ENCODE data around the gene LMF1. TPM values are rescaled to one million over a fixed set of nuclear protein-coding genes. Genes with fewer than 3 reads are reported as not detected.

Gene LMF1
- total RNA-seq, 1 donor from 2014 or later: 19.0 TPM

- TF ChIP-seq CTCF (IDR thresholded peaks at IDR 0.05): no peak
- peaks cover 3% of the 10 kb centered on the region for H3K9me3 ChIP-seq
- peaks cover 6% of the 10 kb centered on the region for H3K27me3 ChIP-seq
- H3K4me1 ChIP-seq: peaks cover 4% of the 10 kb centered on the region
- no peak for DNase-seq
- H3K36me3 ChIP-seq: no peaks in the 10 kb centered on the region
- no peak overlapping the region for H3K4me3 ChIP-seq
- intact Hi-C loops (cut with DNase I): no loop called here
- no peak for ATAC-seq
- H3K27ac ChIP-seq: no peak overlapping the region
Measured at GRCh38 chr16:1000608-1001007, 29.8 kb upstream of the LMF1 start.

- H3K4me1 ChIP-seq: peaks cover 4% of the 10 kb centered on the region
- intact Hi-C loops (cut with DNase I): no loop called here
- TF ChIP-seq CTCF (IDR thresholded peaks at IDR 0.05): no peak
- peaks cover 6% of the 10 kb centered on the region for H3K27me3 ChIP-seq
- ATAC-seq (no peak), DNase-seq (no peak)
- no peak overlapping the region for H3K4me3 ChIP-seq
- no peak overlapping the region for H3K27ac ChIP-seq
- H3K36me3 ChIP-seq: no peaks in the 10 kb centered on the region
- peaks cover 4% of the 10 kb centered on the region for H3K9me3 ChIP-seq
Measured at GRCh38 chr16:999677-1000076, 28.9 kb upstream of the LMF1 start.

GRCh38 chr16:998615-999014 lies 27.8 kb upstream of the LMF1 start:
- no peaks in the 10 kb centered on the region for H3K36me3 ChIP-seq
- peaks cover 4% of the 10 kb centered on the region for H3K9me3 ChIP-seq
- no peak for TF ChIP-seq CTCF (IDR thresholded peaks at IDR 0.05)
- peaks cover 4% of the 10 kb centered on the region for H3K4me1 ChIP-seq
- intact Hi-C loops (cut with DNase I): no loop called here
- H3K27ac ChIP-seq: no peak overlapping the region
- ATAC-seq (no peak), DNase-seq (no peak)
- H3K27me3 ChIP-seq: peaks cover 6% of the 10 kb centered on the region
- H3K4me3 ChIP-seq: no peak overlapping the region

GRCh38 chr16:998211-998610 lies 27.4 kb upstream of the LMF1 start:
- Histone ChIP-seq H3K27ac (no peak overlapping the region), H3K27me3 (peaks cover 6% of the 10 kb centered on the region), H3K36me3 (no peaks in the 10 kb centered on the region), H3K4me3 (no peak overlapping the region), H3K9me3 (peaks cover 4% of the 10 kb centered on the region), H3K4me1 (peaks cover 4% of the 10 kb centered on the region)
- ATAC-seq (no peak), DNase-seq (no peak)
- TF ChIP-seq CTCF (IDR thresholded peaks at IDR 0.05): no peak
- intact Hi-C loops (cut with DNase I): no loop called here

- H3K9me3 ChIP-seq: peaks cover 4% of the 10 kb centered on the region
- H3K4me3 ChIP-seq: peak overlapping the region; percentile 23
- DNase-seq (no peak), ATAC-seq (peak; percentile 63)
- intact Hi-C loops (cut with DNase I): no loop called here
- TF ChIP-seq CTCF (IDR thresholded peaks at IDR 0.05): no peak
- no peak overlapping the region for H3K27ac ChIP-seq
- H3K4me1 ChIP-seq: peaks cover 4% of the 10 kb centered on the region
- H3K36me3 ChIP-seq: no peaks in the 10 kb centered on the region
- peaks cover 6% of the 10 kb centered on the region for H3K27me3 ChIP-seq
Measured at GRCh38 chr16:997440-998051, 26.8 kb upstream of the LMF1 start.

- Histone ChIP-seq H3K27ac (no peak overlapping the region), H3K4me1 (peaks cover 4% of the 10 kb centered on the region), H3K27me3 (peaks cover 6% of the 10 kb centered on the region), H3K4me3 (no peak overlapping the region), H3K9me3 (peaks cover 4% of the 10 kb centered on the region), H3K36me3 (no peaks in the 10 kb centered on the region)
- ATAC-seq: no peak
- DNase-seq: no peak
- intact Hi-C loops (cut with DNase I): no loop called here
- TF ChIP-seq CTCF (IDR thresholded peaks at IDR 0.05): no peak
Measured at GRCh38 chr16:996681-997080, 25.9 kb upstream of the LMF1 start.

Data from upper lobe of right lung (tissue), 1 donor.